WTC11 (cell line): ENCODE results near the gene REC8. TPM values are rescaled to one million over a fixed set of nuclear protein-coding genes. Genes with fewer than 3 reads are reported as not detected.
A peak's percentile ranks its signal among the peaks of the same experiment; 100 is the strongest.

Source experiments
- ARID4B ChIP-seq: sonication (generic); formaldehyde crosslinking; IDR thresholded peaks from 2 replicates; pipeline ENCODE4 v1.8.0; 2023; ENCODE audit warnings: missing genetic modification reagents, mild to moderate bottlenecking, borderline replicate concordance
- CDX4 ChIP-seq: fragments of 250-450 bp; sonication (Bioruptor Pico); IDR thresholded peaks from 2 replicates; pipeline ENCODE4 v1.9.0; 2021; ENCODE audit warnings: moderate library complexity, mild to moderate bottlenecking, inconsistent platforms, borderline replicate concordance
- CREB1 ChIP-seq: sonication (generic); formaldehyde crosslinking; IDR thresholded peaks from 2 replicates; pipeline ENCODE4 v1.8.0; 2023; ENCODE audit warnings: mild to moderate bottlenecking, missing genetic modification reagents
- E2F4 ChIP-seq: sonication (generic); formaldehyde crosslinking; IDR thresholded peaks from 2 replicates; pipeline ENCODE4 v1.8.1; 2022; ENCODE audit warnings: low read depth, mild to moderate bottlenecking, moderate library complexity, missing genetic modification reagents, borderline replicate concordance
- E2F5 ChIP-seq: sonication (generic); formaldehyde crosslinking; IDR thresholded peaks from 2 replicates; pipeline ENCODE4 v1.8.1; 2022; ENCODE audit warnings: mild to moderate bottlenecking, moderate library complexity, missing genetic modification reagents
- ETV6 ChIP-seq: sonication (generic); formaldehyde crosslinking; IDR thresholded peaks from 2 replicates; pipeline ENCODE4 v1.8.1; 2022; ENCODE audit warnings: mild to moderate bottlenecking, missing genetic modification reagents
- FOXP1 ChIP-seq: sonication (generic); formaldehyde crosslinking; IDR thresholded peaks from 2 replicates; pipeline ENCODE4 v1.8.0; 2022; ENCODE audit warnings: missing genetic modification reagents, mild to moderate bottlenecking, moderate library complexity, borderline replicate concordance
- GTF2I ChIP-seq: fragments of 250-450 bp; sonication (Bioruptor Pico); conservative IDR thresholded peaks from 2 replicates; pipeline ENCODE4 v1.4.0; 2021; ENCODE audit warnings: mild to moderate bottlenecking
- JUN ChIP-seq: sonication (generic); formaldehyde crosslinking; IDR thresholded peaks from 2 replicates; pipeline ENCODE4 v1.8.0; 2023; ENCODE audit warnings: mild to moderate bottlenecking, missing genetic modification reagents
- NR1H2 ChIP-seq: sonication (generic); formaldehyde crosslinking; IDR thresholded peaks from 2 replicates; pipeline ENCODE4 v1.9.0; 2021; ENCODE audit warnings: mild to moderate bottlenecking, moderate library complexity, missing genetic modification reagents
- TEAD1 ChIP-seq: sonication (generic); formaldehyde crosslinking; IDR thresholded peaks from 2 replicates; pipeline ENCODE4 v1.8.0; 2022; ENCODE audit warnings: mild to moderate bottlenecking, missing genetic modification reagents
- TEAD4 ChIP-seq: sonication (generic); formaldehyde crosslinking; IDR thresholded peaks from 2 replicates; pipeline ENCODE4 v1.8.0; 2022; ENCODE audit warnings: mild to moderate bottlenecking, missing genetic modification reagents
- USF1 ChIP-seq: sonication (generic); formaldehyde crosslinking; IDR thresholded peaks from 2 replicates; pipeline ENCODE4 v1.8.0; 2022; ENCODE audit warnings: mild to moderate bottlenecking, missing genetic modification reagents
- ZNF138 ChIP-seq: sonication (generic); formaldehyde crosslinking; conservative IDR thresholded peaks from 2 replicates; pipeline ENCODE4 v1.8.1; 2022; ENCODE audit warnings: mild to moderate bottlenecking, moderate library complexity, missing genetic modification reagents
- ZNF219 ChIP-seq: sonication (generic); formaldehyde crosslinking; IDR thresholded peaks from 2 replicates; pipeline ENCODE4 v1.8.0; 2023; ENCODE audit warnings: missing genetic modification reagents, mild to moderate bottlenecking, borderline replicate concordance
- ZNF416 ChIP-seq: fragments of 250-450 bp; sonication (Bioruptor Pico); IDR thresholded peaks from 2 replicates; pipeline ENCODE4 v1.9.0; 2021; ENCODE audit warnings: mild to moderate bottlenecking, inconsistent platforms
- ZNF425 ChIP-seq: fragments of 250-450 bp; sonication (Bioruptor Pico); conservative IDR thresholded peaks from 2 replicates; pipeline ENCODE4 v1.9.0; 2021; ENCODE audit warnings: mild to moderate bottlenecking
- total RNA-seq: library from RNA; stranded (reverse); gene quantifications from 3 replicates; pipeline ENCODE4 v1.2.3, GENCODE V29; 2021

Gene REC8
- total RNA-seq, 1 experiment from 2014 or later, result 32.2 TPM

GRCh38 chr14:24141097-24141880 is 30.6 kb upstream of the REC8 start, which contains the start of gene EMC9 (continued):
- TF ChIP-seq E2F5 (CRISPR knock-in tag) (peak; percentile 84), TEAD1 (CRISPR knock-in tag) (no peak), TEAD4 (CRISPR knock-in tag) (no peak), ZNF138 (0 out of 2 replicates have a peak, but pooled peaks have one; percentile 59), NR1H2 (CRISPR knock-in tag) (no peak), ETV6 (CRISPR knock-in tag) (peak; percentile 18; the same call in 1 of the 2 replicates), CREB1 (CRISPR knock-in tag) (0 out of 2 replicates have a peak, but pooled peaks have one; percentile 9), CDX4 (CRISPR knock-in tag) (no peak), ARID4B (CRISPR knock-in tag) (no peak; the same call in 1 of the 2 replicates), GTF2I (no peak), USF1 (CRISPR knock-in tag) (peak; percentile 82), ZNF425 (CRISPR knock-in tag) (no peak), FOXP1 (peak; percentile 83), JUN (CRISPR knock-in tag) (peak; percentile 68; the same call in 1 of the 2 replicates), ZNF219 (CRISPR knock-in tag) (peak; percentile 51; the same call in 1 of the 2 replicates), ZNF416 (0 out of 2 replicates have a peak, but pooled peaks have one; percentile 31), E2F4 (CRISPR knock-in tag) (0 out of 2 replicates have a peak, but pooled peaks have one; percentile 53)
